A673 (cell line): Measurements from ENCODE around the gene CDK5RAP3. TPM values are rescaled to one million over a fixed set of nuclear protein-coding genes. Genes with fewer than 3 reads are reported as not detected.

Source experiments
- BruUV-seq: library from RNA; stranded (reverse); fragments of 400-500 nt; replicated peaks from 2 replicates; lab custom pipeline; 2021; lab: Mats Ljungman, UMichigan
- CTCF ChIA-PET: fragments of 300-600 bp; sonication (Branson Sonifier 250); formaldehyde crosslinking; loops from one replicate; lab custom pipeline; 2022; ENCODE audit warnings: antibody characterized with exemption; lab: Charles Lee
- POLR2A ChIA-PET: fragments of 300-600 bp; sonication (Branson Sonifier 250); formaldehyde crosslinking; loops from one replicate; lab custom pipeline; 2022; ENCODE audit warnings: antibody characterized with exemption; ENCODE audit not compliant: low non-redundant PET; lab: Charles Lee
- DNase-seq: peaks from one replicate; pipeline ENCODE4 v3.0.0-alpha.2; 2015; ENCODE audit warnings: low spot score
- H3K27ac ChIP-seq: fragments of 200-600 bp; sonication (generic); 2 replicates; pipeline ENCODE4 v1.5.1; 2016; ENCODE audit warnings: mixed run types, low read depth, mild to moderate bottlenecking, mixed read lengths, antibody characterized with exemption, low read length; ENCODE audit not compliant: poor library complexity, severe bottlenecking
- H3K27me3 ChIP-seq: fragments of 200-600 bp; sonication (generic); replicated peaks from 2 replicates; pipeline ENCODE4 v1.6.1; 2017; ENCODE audit warnings: mixed run types, low read depth, mild to moderate bottlenecking, mixed read lengths, antibody characterized with exemption, low read length; ENCODE audit not compliant: insufficient read depth, poor library complexity
- H3K36me3 ChIP-seq: fragments of 200-600 bp; sonication (generic); 2 replicates; pipeline ENCODE4 v1.6.1; 2016; ENCODE audit warnings: mixed run types, mild to moderate bottlenecking, mixed read lengths, antibody characterized with exemption, low read length; ENCODE audit not compliant: insufficient read depth, poor library complexity, severe bottlenecking
- H3K4me1 ChIP-seq: fragments of 200-600 bp; sonication (generic); 2 replicates; pipeline ENCODE4 v1.6.1; 2017; ENCODE audit warnings: mixed run types, mild to moderate bottlenecking, mixed read lengths, antibody characterized with exemption, low read length; ENCODE audit not compliant: insufficient read depth, poor library complexity, severe bottlenecking
- H3K4me3 ChIP-seq: fragments of 200-600 bp; sonication (generic); 2 replicates; pipeline ENCODE4 v1.5.1; 2016; ENCODE audit warnings: low read depth, mixed run types, mild to moderate bottlenecking, mixed read lengths, low read length; ENCODE audit not compliant: poor library complexity, severe bottlenecking
- H3K9me3 ChIP-seq: fragments of 200-600 bp; sonication (generic); 2 replicates; pipeline ENCODE4 v1.6.1; 2016; ENCODE audit warnings: mixed run types, low read depth, mild to moderate bottlenecking, mixed read lengths, antibody characterized with exemption, low read length; ENCODE audit not compliant: poor library complexity, severe bottlenecking
- CTCF ChIP-seq: fragments of 300-800, 200-600 bp; sonication (generic); conservative IDR thresholded peaks from 2 replicates; pipeline ENCODE4 v1.5.1; 2017; ENCODE audit warnings: low read depth, mild to moderate bottlenecking, antibody characterized with exemption, low read length, moderate library complexity, mixed read lengths
- EZH2 ChIP-seq: fragments of 200-600 bp; sonication (generic); IDR thresholded peaks from 2 replicates; pipeline ENCODE4 v1.6.1; 2017; ENCODE audit warnings: borderline replicate concordance, low read depth, mild to moderate bottlenecking, mixed read lengths, antibody characterized with exemption, low read length; ENCODE audit not compliant: poor library complexity, severe bottlenecking
- intact Hi-C: fragments of 100-400 bp; cut with micrococcal nuclease; formaldehyde crosslinking; loops from one replicate; pipeline ENCODE4 v1.10.0; 2022; ENCODE audit not compliant: unreplicated experiment
- total RNA-seq: library from RNA; stranded (reverse); gene quantifications from 2 replicates; pipeline ENCODE4 v1.2.3, GENCODE V29; 2021

The CDK5RAP3 gene
- total RNA-seq, 1 experiment from 2014 or later, result 172 TPM

- POLR2A ChIA-PET, result no interaction called here
- H3K9me3 ChIP-seq, result no peaks in the 10 kb centered on the region
- H3K36me3 ChIP-seq, result no peaks in the 10 kb centered on the region
- CTCF ChIA-PET, result no interaction called here
- BruUV-seq, result no TSS peak
- DNase-seq, result no peak
- intact Hi-C loops, result no loop called here
- no peak overlapping the region for H3K4me3 ChIP-seq
- no peak overlapping the region for H3K27ac ChIP-seq
- H3K27me3 ChIP-seq, result no peaks in the 10 kb centered on the region
- H3K4me1 ChIP-seq, result peaks cover 10% of the 10 kb centered on the region
- TF ChIP-seq EZH2 (no peak), CTCF (no peak)
Measured at GRCh38 chr17:47993031-47993564, 22.2 kb downstream of the CDK5RAP3 start.

- Histone ChIP-seq H3K9me3 (no peaks in the 10 kb centered on the region), H3K27ac (no peak overlapping the region), H3K27me3 (no peaks in the 10 kb centered on the region), H3K4me1 (peaks cover 6% of the 10 kb centered on the region), H3K4me3 (no peak overlapping the region), H3K36me3 (no peaks in the 10 kb centered on the region)
- TF ChIP-seq CTCF (no peak), EZH2 (no peak)
- ChIA-PET POLR2A (no interaction called here), CTCF (interaction anchor here (0.6 kb wide), 1 partner anchor 11 kb away, joined by 3 read pairs; no protein-coding TSS in a partner anchor)
- intact Hi-C loops, result no loop called here
- no TSS peak for BruUV-seq
- no peak for DNase-seq
Measured at GRCh38 chr17:47993964-47994363, 23.1 kb downstream of the CDK5RAP3 start.

- H3K4me3 ChIP-seq, result no peak overlapping the region
- peaks cover 7% of the 10 kb centered on the region for H3K4me1 ChIP-seq
- POLR2A ChIA-PET, result no interaction called here
Measured at GRCh38 chr17:47994724-47995123, 23.8 kb downstream of the CDK5RAP3 start.

More at GRCh38 chr17:47994724-47995123, 23.8 kb downstream of the CDK5RAP3 start:
- no peak overlapping the region for H3K27ac ChIP-seq
- DNase-seq, result no peak
- no peaks in the 10 kb centered on the region for H3K36me3 ChIP-seq
- no peaks in the 10 kb centered on the region for H3K9me3 ChIP-seq
- H3K27me3 ChIP-seq, result no peaks in the 10 kb centered on the region
- BruUV-seq, result no TSS peak
- CTCF ChIA-PET, result no interaction called here
- intact Hi-C loops, result no loop called here
- no peak for TF ChIP-seq EZH2
- TF ChIP-seq CTCF, result no peak
